ENCODE results near the gene MCOLN1.

MCOLN1 gene

DNA sequence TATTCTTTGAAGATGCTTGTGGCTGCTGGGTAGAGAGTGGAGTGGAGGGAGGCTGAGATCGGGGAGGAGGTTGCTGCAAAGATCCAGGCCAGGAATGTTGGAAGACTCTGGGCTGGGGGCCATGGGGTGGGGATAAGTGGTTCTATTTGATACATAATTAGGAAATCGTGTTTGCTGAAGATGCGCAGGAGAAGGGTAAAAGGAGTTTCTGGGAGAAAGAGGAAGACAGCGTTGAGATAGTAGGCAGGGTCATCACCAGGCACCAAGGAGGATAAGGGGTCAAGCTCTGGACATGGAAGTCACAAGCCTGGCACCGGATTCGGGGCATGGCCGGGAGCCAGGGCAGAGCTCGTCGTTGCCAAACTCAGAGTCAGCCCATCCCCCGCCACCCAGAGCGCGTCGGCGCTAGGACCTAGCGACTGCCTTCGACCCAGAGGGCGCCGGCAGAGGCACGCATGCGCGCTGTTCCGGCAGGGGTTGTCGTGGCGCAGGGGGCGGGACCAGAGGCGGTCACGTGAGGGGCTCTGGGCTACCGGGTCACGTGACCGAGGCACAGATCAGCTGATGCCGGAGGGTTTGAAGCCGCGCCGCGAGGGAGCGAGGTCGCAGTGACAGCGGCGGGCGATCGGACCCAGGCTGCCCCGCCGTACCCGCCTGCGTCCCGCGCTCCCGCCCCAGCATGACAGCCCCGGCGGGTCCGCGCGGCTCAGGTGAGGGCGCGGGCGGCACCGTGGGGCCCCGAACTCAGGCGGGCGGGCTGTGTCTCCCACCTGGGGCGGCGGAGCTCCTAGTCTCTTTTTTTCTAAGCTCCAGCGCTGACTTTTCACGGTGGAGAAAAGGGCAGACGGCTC is at the start of gene MCOLN1:
MCOLN1 (plus strand) TSS at position 553 of the 851 bp plus-strand sequence; CDS start at position 680, 127 bp downstream.
- DNase-seq (ENCODE audit: low read depth, low spot score), result peak; percentile 99

- no peak for DNase-seq (ENCODE audit: low read depth, low spot score)
Observed at GRCh38 chr19:7475665-7476064, 46.8 kb upstream of the MCOLN1 start.

- DNase-seq (ENCODE audit: low read depth, low spot score), result no peak
Observed at GRCh38 chr19:7476241-7476640, 46.2 kb upstream of the MCOLN1 start.

DNA sequence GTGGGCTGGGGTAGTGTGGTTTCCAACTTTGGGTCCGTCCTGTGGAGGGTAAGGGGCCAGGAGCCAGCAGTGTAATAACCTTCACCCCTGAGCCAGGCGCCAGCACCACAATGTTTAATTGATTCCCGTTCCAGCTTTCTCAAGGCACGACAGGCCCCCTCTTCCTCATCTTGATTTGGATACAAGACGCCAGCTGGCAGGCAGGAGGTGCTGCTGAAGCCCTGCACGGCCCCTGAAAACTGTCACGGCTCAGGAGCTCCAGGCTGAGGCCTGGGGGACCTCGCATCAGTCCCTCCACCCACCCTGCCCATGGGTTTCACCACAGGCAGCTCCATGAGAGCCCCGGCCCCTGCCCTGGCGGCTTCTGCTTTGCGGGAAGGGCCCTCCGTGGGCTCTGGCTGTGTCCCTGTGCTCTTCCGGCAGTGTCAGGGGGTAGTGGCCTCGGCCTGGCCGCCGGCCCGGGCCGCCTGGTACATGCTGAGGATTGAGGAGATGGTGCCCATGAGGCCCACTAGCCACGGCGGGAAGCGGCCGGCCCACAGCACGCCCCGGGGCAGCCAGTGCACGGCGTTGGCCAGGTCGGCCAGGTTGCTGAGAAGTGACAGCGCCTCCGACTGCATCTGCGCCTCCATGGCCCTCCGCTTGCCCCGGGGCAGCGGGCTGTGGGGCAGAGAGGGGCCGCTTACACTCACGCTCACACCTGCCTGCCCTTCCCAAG is 45.5 kb upstream of the MCOLN1 start:
- DNase-seq (ENCODE audit: low read depth, low spot score), result no peak

GRCh38 chr19:7477758-7478157 is 44.7 kb upstream of the MCOLN1 start:
- no peak for DNase-seq (ENCODE audit: low read depth, low spot score)

DNA sequence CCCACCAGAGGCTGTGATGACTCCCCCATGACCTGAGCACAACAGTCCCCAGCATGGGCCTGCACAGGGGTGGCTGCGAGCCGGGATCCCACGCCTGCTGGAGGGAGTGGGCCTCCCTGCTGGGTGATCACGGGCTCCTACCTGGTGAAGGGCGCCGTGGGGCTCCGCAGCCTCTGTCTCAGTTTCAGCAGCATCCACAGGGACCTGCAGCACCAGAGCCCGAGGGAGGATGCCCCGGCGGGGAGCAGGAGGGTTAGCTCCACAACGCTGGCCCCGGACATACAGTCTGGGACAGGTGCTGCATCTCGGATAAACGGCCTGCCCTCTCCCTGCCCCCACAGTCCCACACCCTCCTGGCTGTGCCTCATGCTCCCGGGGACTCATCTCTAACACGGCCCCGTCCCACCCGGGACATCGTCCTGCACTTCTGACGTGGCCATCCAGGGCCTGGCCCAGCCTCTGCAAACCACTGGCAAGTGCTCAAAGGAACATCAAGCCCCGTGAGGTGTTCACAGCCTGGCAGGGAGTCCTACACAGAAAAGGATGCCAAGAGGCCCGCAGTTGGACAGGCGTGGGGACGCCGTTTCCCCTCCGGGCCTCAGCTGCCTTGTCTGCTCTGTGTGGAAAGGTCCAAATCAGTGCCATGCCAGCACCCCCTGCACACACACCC is 44.1 kb upstream of the MCOLN1 start:
- peak; percentile 33 for DNase-seq (ENCODE audit: low read depth, low spot score)

GRCh38 chr19:7478843-7479227 is 43.6 kb upstream of the MCOLN1 start:
- no peak for DNase-seq (ENCODE audit: low read depth, low spot score)

- DNase-seq (ENCODE audit: low read depth, low spot score), result no peak
Observed at GRCh38 chr19:7480222-7480969, 42.0 kb upstream of the MCOLN1 start.

DNA sequence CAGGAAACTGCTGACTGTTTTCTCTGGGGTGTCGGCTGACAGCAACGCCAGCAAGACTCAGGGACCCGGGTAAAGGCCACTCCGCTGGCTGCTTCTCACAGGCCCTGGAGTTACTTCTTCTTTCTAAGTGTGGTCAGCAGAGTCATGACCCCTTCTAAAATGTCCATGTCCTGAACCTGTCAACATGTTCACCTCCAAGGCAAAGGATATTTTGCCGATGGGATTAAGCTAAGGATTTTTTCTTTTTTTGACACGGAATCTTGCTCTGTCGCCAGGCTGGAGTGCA is 41.5 kb upstream of the MCOLN1 start:
- no peak for DNase-seq (ENCODE audit: low read depth, low spot score)

DNA sequence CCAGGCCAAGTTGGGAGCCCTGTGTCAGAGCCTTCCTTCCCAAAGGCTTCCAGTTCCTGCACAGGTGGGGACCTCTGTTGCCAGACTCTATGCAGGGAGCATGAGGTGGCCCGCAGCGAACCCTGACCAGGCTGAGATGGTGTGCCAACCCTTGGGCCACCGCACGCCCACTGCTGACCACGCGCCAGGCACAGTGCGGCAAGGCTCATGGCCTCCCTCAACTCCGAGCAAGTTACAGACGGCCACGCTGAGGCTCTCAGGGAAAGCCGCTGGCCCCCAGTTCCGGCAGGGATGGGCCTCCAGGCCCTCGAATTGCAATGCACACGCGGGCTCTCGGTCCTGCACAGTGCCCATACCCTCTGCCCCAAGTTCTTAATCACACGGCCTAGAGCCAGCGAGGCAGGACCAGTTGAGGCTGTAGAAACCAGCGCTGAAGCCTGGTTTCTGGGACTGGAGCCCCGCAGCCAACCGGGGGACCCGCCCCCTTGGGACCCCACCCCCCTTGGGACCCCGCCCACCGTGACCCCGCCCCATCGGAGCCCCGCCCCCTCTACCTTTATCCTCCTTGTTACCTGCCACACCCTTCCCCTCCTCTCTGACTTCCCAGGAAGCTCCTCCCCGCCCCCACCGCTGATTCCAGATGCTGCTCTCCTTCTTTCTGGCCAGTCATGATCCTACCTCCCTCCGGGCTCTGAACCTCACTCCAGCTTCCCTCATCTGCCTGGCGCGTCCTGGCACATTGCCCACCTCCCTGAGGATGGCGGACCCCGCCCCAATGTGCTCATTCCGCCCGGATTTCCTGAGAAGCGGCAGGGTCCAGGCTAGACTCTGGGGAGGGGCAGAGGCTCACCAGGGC is 39.6 kb upstream of the MCOLN1 start:
- DNase-seq (ENCODE audit: low read depth, low spot score), result peak; percentile 29

DNA sequence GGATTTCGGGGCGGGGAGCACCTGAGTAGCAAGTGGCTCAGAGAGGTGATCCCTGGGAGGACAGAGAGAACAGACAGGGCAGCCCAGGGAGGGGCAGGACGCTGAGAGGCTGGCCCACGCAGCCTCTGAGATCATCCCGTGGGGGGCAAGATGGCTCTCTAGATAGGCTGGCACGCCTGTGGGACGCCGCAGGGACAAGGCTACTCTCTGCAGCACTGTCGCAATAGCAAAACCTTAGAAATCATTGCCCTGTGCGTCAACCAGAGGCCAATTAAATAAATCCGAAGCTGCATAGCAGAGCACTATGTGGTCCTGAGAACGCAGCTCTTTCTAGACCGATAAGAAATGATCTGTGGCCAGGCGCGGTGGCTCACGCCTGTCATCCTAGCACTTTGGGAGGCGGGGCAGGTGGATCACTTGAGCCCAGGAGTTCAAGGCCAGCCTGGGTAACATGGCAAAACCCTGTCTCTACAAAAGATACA is 38.7 kb upstream of the MCOLN1 start:
- no peak for DNase-seq (ENCODE audit: low read depth, low spot score)

GRCh38 chr19:7486923-7487322 is 35.5 kb upstream of the MCOLN1 start:
- DNase-seq (ENCODE audit: low read depth, low spot score), result no peak

DNA sequence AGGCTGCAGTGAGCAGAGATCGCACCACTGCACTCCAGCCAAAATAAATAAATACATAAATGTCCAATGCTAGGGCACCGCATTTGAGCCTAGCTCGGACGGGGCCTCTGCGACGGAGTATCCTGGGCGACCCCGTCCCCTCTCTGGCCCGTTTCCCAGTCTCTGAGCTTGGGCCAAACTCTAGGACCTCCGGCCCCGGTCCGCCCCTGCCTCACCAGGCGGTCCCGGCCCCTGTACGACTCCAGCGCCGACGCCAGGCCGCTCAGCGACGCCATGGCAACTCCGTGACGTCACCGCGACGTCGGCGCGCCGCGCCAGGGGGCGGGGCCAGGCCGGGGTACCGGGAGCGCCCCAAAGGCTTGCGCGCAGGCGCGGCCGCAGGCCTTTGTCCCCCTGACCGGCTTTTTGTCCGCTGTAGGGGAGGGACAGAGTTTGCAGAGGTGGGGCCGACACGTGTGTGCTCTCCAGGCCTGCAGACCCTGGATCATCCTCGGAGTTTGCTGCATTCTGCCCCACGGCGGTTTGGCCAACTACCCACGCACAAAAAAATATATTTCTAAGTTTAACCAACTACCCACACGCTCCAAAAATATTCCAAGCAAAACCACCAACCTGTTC is 33.6 kb upstream of the MCOLN1 start, which contains the start of gene PEX11G:
PEX11G (minus strand) TSS at position 300 of the 618 bp plus-strand sequence; CDS start at position 275, 25 bp downstream.
- peak; percentile 96 for DNase-seq (ENCODE audit: low read depth, low spot score)

GRCh38 chr19:7489609-7490044 is 32.8 kb upstream of the MCOLN1 start:
- no peak for DNase-seq (ENCODE audit: low read depth, low spot score)

GRCh38 chr19:7492142-7492541 is 30.3 kb upstream of the MCOLN1 start:
- no peak for DNase-seq (ENCODE audit: low read depth, low spot score)

DNA sequence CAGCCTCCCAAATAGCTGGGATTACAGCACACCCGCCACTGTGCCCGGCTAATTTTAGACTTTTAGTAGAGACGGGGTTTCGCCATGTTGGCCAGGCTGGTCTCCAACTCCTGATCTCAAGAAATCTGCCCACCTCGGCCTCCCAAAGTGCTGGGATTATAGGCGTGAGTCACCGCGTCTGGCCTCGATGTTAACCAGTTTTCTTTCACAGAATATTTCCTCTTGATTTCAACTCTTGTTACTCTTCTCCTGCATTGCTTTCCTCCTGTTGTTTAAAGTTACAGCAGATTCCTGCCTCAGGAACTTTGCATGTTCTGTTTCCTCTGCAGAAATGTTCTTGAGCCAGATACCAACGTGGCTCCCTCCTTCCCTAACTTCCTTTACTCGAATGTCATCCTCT is 29.9 kb upstream of the MCOLN1 start:
- no peak for DNase-seq (ENCODE audit: low read depth, low spot score)

GRCh38 chr19:7494416-7495098 is 27.9 kb upstream of the MCOLN1 start:
- no peak for DNase-seq (ENCODE audit: low read depth, low spot score)

DNA sequence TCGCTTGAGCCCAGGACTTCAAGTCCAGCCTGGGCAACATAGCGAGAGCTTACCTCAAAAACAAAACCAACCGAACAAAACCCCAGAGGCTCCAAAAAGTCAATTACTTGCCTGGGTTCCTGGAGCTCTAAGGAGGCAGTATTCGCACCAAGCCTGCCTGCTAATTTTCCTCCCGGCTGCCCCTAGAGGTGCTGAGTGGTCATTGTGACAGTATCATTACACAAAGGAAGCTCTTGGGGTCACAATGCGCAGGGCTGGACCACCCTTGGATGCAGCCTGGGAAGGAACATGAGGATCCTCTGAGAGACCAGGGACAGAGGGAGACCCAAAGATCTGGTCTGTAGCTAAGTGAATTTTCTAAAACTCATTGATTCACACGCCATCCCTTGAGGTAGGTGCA is 25.1 kb upstream of the MCOLN1 start:
- no peak for DNase-seq (ENCODE audit: low read depth, low spot score)

GRCh38 chr19:7500811-7501450 is 21.5 kb upstream of the MCOLN1 start:
- peak; percentile 77 for DNase-seq (ENCODE audit: low read depth, low spot score)
